ENCODE results near the gene KHDRBS2.

The KHDRBS2 gene

GRCh38 chr6:62174548-62174947 lies 111.5 kb downstream of the KHDRBS2 start:
- no peak for FAIRE-seq

- FAIRE-seq = no peak
These were observed 118.3 kb downstream of the KHDRBS2 start for GRCh38 chr6:62167736-62168135.

- no peak for FAIRE-seq
These were observed 123.2 kb downstream of the KHDRBS2 start for GRCh38 chr6:62162858-62163257.

GRCh38 chr6:62152796-62153195 lies 133.2 kb downstream of the KHDRBS2 start:
- no peak for FAIRE-seq

- no peak for FAIRE-seq
These were observed 135.9 kb downstream of the KHDRBS2 start for GRCh38 chr6:62150048-62150663.

GRCh38 chr6:62146954-62147853 lies 138.8 kb downstream of the KHDRBS2 start:
- no peak for FAIRE-seq

- no peak for FAIRE-seq
These were observed 156.9 kb downstream of the KHDRBS2 start for GRCh38 chr6:62129127-62129526.

GRCh38 chr6:62119401-62119800 lies 166.6 kb downstream of the KHDRBS2 start:
- no peak for FAIRE-seq

GRCh38 chr6:62103186-62103859 lies 182.7 kb downstream of the KHDRBS2 start:
- FAIRE-seq = no peak

GRCh38 chr6:62102387-62102786 lies 183.6 kb downstream of the KHDRBS2 start:
- no peak for FAIRE-seq

- FAIRE-seq = no peak
These were observed 195.4 kb downstream of the KHDRBS2 start for GRCh38 chr6:62090442-62091229.

GRCh38 chr6:62089781-62090180 lies 196.2 kb downstream of the KHDRBS2 start:
- no peak for FAIRE-seq

- no peak for FAIRE-seq
These were observed 200.0 kb downstream of the KHDRBS2 start for GRCh38 chr6:62086047-62086446.

- FAIRE-seq = no peak
These were observed 210.2 kb downstream of the KHDRBS2 start for GRCh38 chr6:62075869-62076268.

- no peak for FAIRE-seq
These were observed 226.1 kb downstream of the KHDRBS2 start for GRCh38 chr6:62059901-62060300.

- FAIRE-seq = no peak
These were observed 228.7 kb downstream of the KHDRBS2 start for GRCh38 chr6:62057300-62057699.

GRCh38 chr6:62045502-62045901 lies 240.5 kb downstream of the KHDRBS2 start:
- no peak for FAIRE-seq

- no peak for FAIRE-seq
These were observed 242.9 kb downstream of the KHDRBS2 start for GRCh38 chr6:62043084-62043483.

GRCh38 chr6:62042429-62042828 lies 243.6 kb downstream of the KHDRBS2 start:
- no peak for FAIRE-seq

GRCh38 chr6:62039605-62040004 lies 246.4 kb downstream of the KHDRBS2 start:
- FAIRE-seq = no peak

GRCh38 chr6:62037445-62037844 lies 248.6 kb downstream of the KHDRBS2 start:
- no peak for FAIRE-seq

- FAIRE-seq = no peak
These were observed 250.1 kb downstream of the KHDRBS2 start for GRCh38 chr6:62035952-62036351.

GRCh38 chr6:62013719-62014118 lies 272.3 kb downstream of the KHDRBS2 start:
- FAIRE-seq = no peak

Measured in G401.6 (cell line).